Thoracic aorta (tissue), 2 donors: ENCODE results near the gene KRTAP10-12. TPM values are rescaled to one million over a fixed set of nuclear protein-coding genes. Genes with fewer than 3 reads are reported as not detected.

ENCODE experiments used
- ATAC-seq: fragments of 150-250 bp; one replicate; pipeline ENCODE4 v1.8.0; 2017; ENCODE audit warnings: low read depth; ENCODE audit not compliant: insufficient number of reproducible peaks, low FRiP score
- DNase-seq: peaks from one replicate; pipeline ENCODE4 v3.0.0-alpha.2; 2020; ENCODE audit warnings: low spot score
- H3K27ac ChIP-seq, 2 donors: fragments of 200-600 bp; sonication (generic); 1 replicate in 1 of 2; 2 replicates in 1 of 2; pipeline ENCODE4 v1.5.1; 2016; ENCODE audit warnings: mild to moderate bottlenecking in 2 of 2, moderate library complexity in 2 of 2
- H3K27me3 ChIP-seq: fragments of 200-600 bp; sonication (generic); replicated peaks from 2 replicates; pipeline ENCODE4 v1.6.0; 2016; ENCODE audit warnings: mild to moderate bottlenecking; ENCODE audit not compliant: insufficient read depth
- H3K36me3 ChIP-seq: fragments of 200-600 bp; sonication (generic); one replicate; pipeline ENCODE4 v1.5.1; 2016
- H3K4me1 ChIP-seq, 2 donors: fragments of 200-600 bp; sonication (generic); 1 replicate in 1 of 2; 2 replicates in 1 of 2; pipeline versions ENCODE4 v1.5.1 to v1.6.0; 2016; ENCODE audit warnings: low read depth in 2 of 2, mild to moderate bottlenecking in 1 of 2; ENCODE audit not compliant: control insufficient read depth in 1 of 2
- H3K4me3 ChIP-seq: fragments of 200-600 bp; sonication (generic); 2 replicates; pipeline ENCODE4 v1.5.1; 2016; ENCODE audit warnings: mild to moderate bottlenecking
- H3K9me3 ChIP-seq: fragments of 200-600 bp; sonication (generic); 2 replicates; pipeline ENCODE4 v1.5.1; 2016
- CTCF ChIP-seq: fragments of 200-600 bp; sonication (generic); IDR thresholded peaks from one replicate; pipeline ENCODE4 v1.5.1; 2019; ENCODE audit warnings: antibody characterized with exemption
- total RNA-seq, 2 donors: library from RNA; depleted of rRNA; stranded (reverse); fragments of >200 nt; gene quantifications; one replicate each; pipeline versions ENCODE4 v1.1.0 to v1.2.3, GENCODE V29; 2016

Gene KRTAP10-12
- total RNA-seq, 2 donors from 2014 or later: not detected

GRCh38 chr21:44742418-44743153 is 45.6 kb downstream of the KRTAP10-12 start:
- Histone ChIP-seq H3K4me3 (no peak overlapping the region), H3K27ac (no peak overlapping the region), H3K27me3 (no peaks in the 10 kb centered on the region), H3K4me1 (no peaks in the 10 kb centered on the region), H3K9me3 (peaks cover 15% of the 10 kb centered on the region), H3K36me3 (no peaks in the 10 kb centered on the region)
- no peak for ATAC-seq
- DNase-seq: no peak
- no peak for TF ChIP-seq CTCF

Other genes starting within 250 kb of the KRTAP10-12 start
- 1 to 10 TPM; 6.5 to 8.3 TPM for gene LRRC3, start 241.7 kb upstream of the KRTAP10-12 start, total RNA-seq
- not detected for gene KRTAP10-1, start 157.0 kb upstream of the KRTAP10-12 start, total RNA-seq
- not detected for gene KRTAP10-2, start 145.7 kb upstream of the KRTAP10-12 start, total RNA-seq
- not detected for gene KRTAP10-3, start 138.4 kb upstream of the KRTAP10-12 start, total RNA-seq
- not detected for gene KRTAP10-4, start 123.4 kb upstream of the KRTAP10-12 start, total RNA-seq
- not detected for gene KRTAP10-5, start 116.6 kb upstream of the KRTAP10-12 start, total RNA-seq
- gene KRTAP10-6, start 104.7 kb upstream of the KRTAP10-12 start, total RNA-seq: not detected
- gene KRTAP10-7, start 96.6 kb upstream of the KRTAP10-12 start, total RNA-seq: not detected
- gene KRTAP10-8, start 85.1 kb upstream of the KRTAP10-12 start, total RNA-seq: not detected
- gene KRTAP10-9, start 70.1 kb upstream of the KRTAP10-12 start, total RNA-seq: not detected
- gene KRTAP10-10, start 59.8 kb upstream of the KRTAP10-12 start, total RNA-seq: not detected
- not detected for gene KRTAP10-11, start 50.8 kb upstream of the KRTAP10-12 start, total RNA-seq
- not detected for gene KRTAP12-4, start 42.5 kb upstream of the KRTAP10-12 start, total RNA-seq
- not detected for gene KRTAP12-3, start 39.2 kb upstream of the KRTAP10-12 start, total RNA-seq
- not detected for gene KRTAP12-2, start 30.2 kb upstream of the KRTAP10-12 start, total RNA-seq
- gene KRTAP12-1, start 15.0 kb upstream of the KRTAP10-12 start, total RNA-seq: not detected
- gene TSPEAR, start 14.4 kb downstream of the KRTAP10-12 start, total RNA-seq: not detected
- 100 to 1,000 TPM in 1 of 2 donors, 10 to 100 TPM in 1; 67.7 to 138 TPM for gene UBE2G2, start 104.6 kb downstream of the KRTAP10-12 start, total RNA-seq
- 10 to 100 TPM; 66.5 to 66.9 TPM for gene SUMO3, start 120.9 kb downstream of the KRTAP10-12 start, total RNA-seq
- gene PTTG1IP, start 176.5 kb downstream of the KRTAP10-12 start, total RNA-seq: 100 to 1,000 TPM; 301 to 351 TPM
- gene ITGB2, start 223.7 kb downstream of the KRTAP10-12 start, total RNA-seq: 100 to 1,000 TPM; 161 to 166 TPM
- 10 to 100 TPM in 1 of 2 donors, 1 to 10 TPM in 1; 5.9 to 10.6 TPM for gene SLX9, start 242.9 kb downstream of the KRTAP10-12 start, total RNA-seq